Stimulated activated CD8-positive, alpha-beta memory T cell treated with anti-CD3 and anti-CD28 coated beads, Interleukin-2, amount 100 ng/mL, for 1 hour (primary cell): ENCODE measurements around the gene SHROOM1.
"Not testable (repeated sequence)": the region's sequence is repeated elsewhere in the genome, so short reads cannot be mapped to it uniquely, and the experiment has no call there.

Source experiments
- DNase-seq, 2 donors: peaks; one replicate each; pipeline ENCODE4 v3.0.0-alpha.2; 2020; ENCODE audit warnings: low read depth in 2 of 2

Gene SHROOM1, protein sequence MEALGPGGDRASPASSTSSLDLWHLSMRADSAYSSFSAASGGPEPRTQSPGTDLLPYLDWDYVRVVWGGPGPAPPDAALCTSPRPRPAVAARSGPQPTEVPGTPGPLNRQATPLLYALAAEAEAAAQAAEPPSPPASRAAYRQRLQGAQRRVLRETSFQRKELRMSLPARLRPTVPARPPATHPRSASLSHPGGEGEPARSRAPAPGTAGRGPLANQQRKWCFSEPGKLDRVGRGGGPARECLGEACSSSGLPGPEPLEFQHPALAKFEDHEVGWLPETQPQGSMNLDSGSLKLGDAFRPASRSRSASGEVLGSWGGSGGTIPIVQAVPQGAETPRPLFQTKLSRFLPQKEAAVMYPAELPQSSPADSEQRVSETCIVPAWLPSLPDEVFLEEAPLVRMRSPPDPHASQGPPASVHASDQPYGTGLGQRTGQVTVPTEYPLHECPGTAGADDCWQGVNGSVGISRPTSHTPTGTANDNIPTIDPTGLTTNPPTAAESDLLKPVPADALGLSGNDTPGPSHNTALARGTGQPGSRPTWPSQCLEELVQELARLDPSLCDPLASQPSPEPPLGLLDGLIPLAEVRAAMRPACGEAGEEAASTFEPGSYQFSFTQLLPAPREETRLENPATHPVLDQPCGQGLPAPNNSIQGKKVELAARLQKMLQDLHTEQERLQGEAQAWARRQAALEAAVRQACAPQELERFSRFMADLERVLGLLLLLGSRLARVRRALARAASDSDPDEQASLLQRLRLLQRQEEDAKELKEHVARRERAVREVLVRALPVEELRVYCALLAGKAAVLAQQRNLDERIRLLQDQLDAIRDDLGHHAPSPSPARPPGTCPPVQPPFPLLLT

GRCh38 chr5:132830436-132831094 is at the start of gene SHROOM1:
TSS of gene SHROOM1 (minus strand) at chr5:132830647. CDS start at chr5:132826140, 4,507 bp downstream.
- no peak for DNase-seq

GRCh38 chr5:132877938-132878337 is 47.5 kb upstream of the SHROOM1 start:
- no peak for DNase-seq

GRCh38 chr5:132877466-132877865 is 47.0 kb upstream of the SHROOM1 start:
- no peak for DNase-seq

GRCh38 chr5:132876020-132876759 is 45.7 kb upstream of the SHROOM1 start:
- no peak for DNase-seq

DNA sequence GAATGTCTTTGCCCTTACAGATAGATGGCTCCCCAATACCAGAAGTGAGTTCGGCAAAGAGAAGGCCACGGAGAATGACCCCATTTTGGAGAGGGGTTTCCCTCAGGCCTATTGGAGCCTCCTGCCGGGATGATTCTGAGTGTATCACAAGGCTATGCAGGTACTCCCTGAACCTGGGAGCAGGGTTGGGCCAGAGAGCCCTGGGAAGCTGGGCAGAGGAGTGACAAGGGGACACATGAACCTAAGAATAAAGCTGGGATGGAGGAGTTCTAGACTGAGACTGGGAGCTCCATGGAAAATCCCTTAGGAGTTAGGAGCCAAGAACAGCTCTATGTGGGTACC is 43.5 kb upstream of the SHROOM1 start:
- no peak for DNase-seq

GRCh38 chr5:132873119-132873929 is 42.9 kb upstream of the SHROOM1 start, which contains the start of gene LEAP2:
TSS of gene LEAP2 (plus strand) at chr5:132873668. CDS start at chr5:132873695, 27 bp downstream.
- DNase-seq = no peak

- DNase-seq = no peak
These were observed 42.3 kb upstream of the SHROOM1 start for GRCh38 chr5:132872788-132873118.

DNA sequence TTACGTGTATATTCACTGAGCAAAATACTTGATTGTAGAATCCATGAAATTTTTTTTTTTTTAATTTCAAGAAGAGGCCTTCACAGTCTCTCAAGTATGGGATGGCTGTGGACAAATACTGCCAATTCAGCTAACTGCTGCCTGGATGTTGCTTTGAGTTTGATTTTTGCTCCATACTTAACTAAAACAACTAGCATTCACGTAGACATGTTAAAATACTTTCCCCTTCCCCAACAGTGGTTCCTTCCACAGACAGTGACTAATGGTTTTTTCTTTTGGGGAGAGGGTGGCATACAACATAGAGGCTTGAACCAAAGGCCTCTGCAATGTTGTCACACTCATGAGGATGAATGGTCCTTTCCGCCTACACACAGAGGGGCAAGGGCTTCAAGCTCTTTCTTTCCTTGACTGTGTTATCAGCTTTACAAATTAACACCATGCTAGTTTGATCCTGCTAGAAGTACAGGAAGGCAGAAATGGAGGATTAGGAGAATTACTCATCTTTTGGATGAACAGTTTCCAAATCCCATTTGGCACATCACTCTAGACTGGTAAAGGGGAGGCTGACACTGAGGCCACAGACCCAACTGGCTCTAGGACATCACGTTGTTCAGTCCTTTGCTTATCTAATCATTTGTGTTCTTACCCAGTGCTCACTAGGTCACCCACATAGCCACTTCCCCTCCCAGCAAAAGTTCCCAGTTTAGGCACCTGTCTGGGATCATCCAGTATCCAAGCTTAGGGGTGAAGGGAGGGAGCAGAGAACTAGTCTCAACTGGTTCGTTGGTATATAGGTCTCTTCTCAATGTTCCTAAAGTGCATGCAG is 41.2 kb upstream of the SHROOM1 start:
- DNase-seq = no peak

GRCh38 chr5:132870801-132871200 is 40.4 kb upstream of the SHROOM1 start:
- DNase-seq = no peak

DNA sequence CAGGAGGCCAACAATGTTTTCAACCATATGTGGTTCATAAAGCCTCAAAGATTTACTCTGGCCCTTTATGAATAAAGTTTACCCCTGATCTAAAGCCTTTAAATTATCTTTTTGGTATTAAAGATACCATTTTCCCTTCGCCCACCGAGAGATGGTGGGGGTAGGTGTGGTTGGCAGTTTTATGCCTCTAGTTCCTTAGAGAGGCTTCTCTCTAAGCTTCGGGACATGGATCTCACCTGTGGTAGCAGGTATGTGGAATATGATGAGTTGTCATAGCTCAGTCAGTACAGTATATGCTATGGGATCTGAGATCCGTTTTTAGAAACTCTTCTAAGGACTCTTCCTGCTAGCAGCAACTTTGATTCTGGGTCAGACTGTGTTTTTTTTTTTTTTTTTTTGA is 38.3 kb upstream of the SHROOM1 start:
- no peak for DNase-seq

- DNase-seq = no peak
These were observed 36.6 kb upstream of the SHROOM1 start for GRCh38 chr5:132867046-132867451.

GRCh38 chr5:132866342-132867045 is 36.0 kb upstream of the SHROOM1 start, which contains the start of the genes GDF9 and UQCRQ:
TSS of gene GDF9 (minus strand) at chr5:132866469. CDS start at chr5:132864533, 1,936 bp downstream.
TSS of gene UQCRQ (plus strand) at chr5:132866642. CDS start at chr5:132866882, 240 bp downstream.
- DNase-seq = peak; percentile 71 to 82

DNA sequence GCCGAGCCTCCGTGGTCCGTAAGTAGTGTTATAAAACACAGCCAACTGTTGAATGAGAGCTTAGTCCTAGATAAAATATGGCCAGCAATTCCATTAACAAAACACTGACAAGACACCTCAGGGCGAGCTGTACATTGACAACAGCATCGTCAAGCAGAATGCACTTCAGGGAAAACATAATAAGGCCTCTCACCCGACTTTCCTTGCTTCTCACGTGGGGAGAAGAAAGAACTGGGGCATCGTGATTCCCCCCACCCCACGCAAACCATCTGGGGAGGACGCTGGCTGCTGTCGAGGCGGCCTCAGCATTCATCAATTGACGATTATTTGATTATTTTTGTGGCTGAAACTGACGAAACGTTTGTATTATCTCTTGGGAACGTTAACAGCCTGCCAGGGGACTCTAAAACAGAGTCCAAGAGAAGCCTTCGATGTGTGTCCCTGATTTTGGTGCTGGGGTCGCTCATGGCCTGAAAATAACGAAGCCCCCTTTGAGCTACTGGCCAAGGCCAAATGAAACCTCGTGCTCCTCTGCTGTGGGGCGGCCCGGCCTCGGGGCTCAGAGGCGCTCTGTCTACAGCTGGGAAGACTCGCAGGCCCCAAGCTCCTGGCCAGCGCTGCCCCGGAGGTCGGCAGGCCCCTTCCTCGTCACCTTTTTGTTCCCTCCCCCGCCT is 35.4 kb upstream of the SHROOM1 start:
- no peak for DNase-seq

GRCh38 chr5:132860742-132861141 is 30.3 kb upstream of the SHROOM1 start:
- DNase-seq = no peak

- DNase-seq = no peak
These were observed 29.5 kb upstream of the SHROOM1 start for GRCh38 chr5:132859889-132860437.

- DNase-seq = no peak
These were observed 25.6 kb upstream of the SHROOM1 start for GRCh38 chr5:132856011-132856410.

- not testable (repeated sequence) for DNase-seq
These were observed 24.5 kb upstream of the SHROOM1 start for GRCh38 chr5:132854992-132855391.

DNA sequence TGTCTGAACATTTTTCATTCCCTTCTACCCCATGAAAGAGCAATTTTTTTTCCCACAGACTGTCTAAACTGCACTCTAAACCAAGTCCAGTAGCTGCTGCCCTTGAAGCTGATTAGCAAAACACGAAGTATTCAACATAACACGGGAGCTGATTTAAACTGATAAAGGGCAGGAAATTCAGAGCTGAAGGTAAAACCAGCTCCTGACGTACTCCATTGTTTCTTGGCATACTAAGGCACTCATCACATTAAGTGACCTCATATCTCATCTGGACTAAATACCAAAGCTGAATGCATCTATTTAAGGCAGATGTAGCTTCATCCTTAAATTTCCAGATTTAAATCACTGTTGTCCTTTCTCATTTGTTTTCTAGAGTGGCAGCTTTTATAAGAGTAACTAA is 23.9 kb upstream of the SHROOM1 start:
- no peak for DNase-seq
